ENCODE results near the gene TNIP1.

The TNIP1 gene

GRCh38 chr5:151038412-151038745 is 42.5 kb downstream of the TNIP1 start:
- DNase-seq = no peak

- DNase-seq = no peak
Observed at GRCh38 chr5:151037561-151038411, 43.0 kb downstream of the TNIP1 start.

GRCh38 chr5:151036556-151036955 is 44.3 kb downstream of the TNIP1 start:
- peak; percentile 48 for DNase-seq

- DNase-seq = no peak
Observed at GRCh38 chr5:151034422-151035379, 46.1 kb downstream of the TNIP1 start.

DNA sequence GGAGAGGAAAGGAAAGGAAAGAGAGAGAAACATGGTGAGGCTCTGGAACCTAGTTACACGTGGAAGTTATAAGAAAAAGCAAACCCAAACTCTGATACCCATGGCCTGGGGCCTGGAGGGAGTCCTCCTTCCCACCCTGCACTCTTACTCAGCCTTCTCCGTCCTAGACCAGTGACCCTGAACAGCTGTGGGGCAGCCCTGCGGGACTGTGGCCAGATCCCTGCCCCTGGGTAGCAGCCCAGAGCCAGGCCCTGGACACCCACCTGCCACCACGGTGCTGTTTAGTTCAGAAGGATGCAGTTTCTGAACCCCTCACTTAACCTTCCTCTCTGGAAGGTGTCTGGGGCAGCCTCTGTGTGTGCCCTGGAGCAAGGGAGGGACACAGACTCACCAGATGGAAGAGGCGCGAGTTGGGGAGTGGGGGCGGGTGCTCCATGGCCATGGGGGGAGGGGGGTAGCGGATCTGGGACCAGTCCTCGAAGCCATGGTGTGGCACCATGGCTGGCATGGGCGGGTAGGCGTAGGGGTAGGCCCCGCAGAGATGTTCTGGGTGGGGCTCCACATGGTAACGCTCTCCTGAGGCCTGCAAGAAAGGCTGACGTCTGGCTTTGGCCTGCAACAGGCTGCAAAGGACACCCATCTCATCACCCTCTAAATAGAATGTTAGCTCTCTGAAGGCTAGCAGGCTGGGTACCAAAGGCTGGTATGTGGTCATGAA is 47.5 kb downstream of the TNIP1 start:
- DNase-seq = no peak

- DNase-seq = no peak
Observed at GRCh38 chr5:151031554-151031953, 49.3 kb downstream of the TNIP1 start.

DNA sequence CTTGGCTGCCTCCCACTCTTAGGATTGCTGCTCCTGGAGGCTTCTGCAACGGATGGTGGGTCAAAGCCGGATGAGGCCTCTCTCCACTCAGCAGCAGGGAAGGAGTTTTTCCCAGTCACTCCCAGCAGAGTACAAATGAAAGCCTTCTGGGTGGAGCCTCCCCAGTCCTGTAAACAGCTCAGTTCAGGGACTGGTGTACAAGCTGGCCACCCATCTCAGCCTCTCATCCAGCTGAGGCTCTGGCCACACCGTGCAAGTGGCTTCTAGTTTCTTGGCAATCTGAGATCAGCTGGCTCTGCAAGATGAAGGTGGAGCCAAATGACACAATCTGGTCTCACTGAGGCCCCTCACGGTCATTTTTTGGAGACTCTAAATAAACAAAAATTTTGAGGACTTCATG is 50.5 kb downstream of the TNIP1 start:
- DNase-seq = no peak

- DNase-seq = no peak
Observed at GRCh38 chr5:151030056-151030336, 50.8 kb downstream of the TNIP1 start.

GRCh38 chr5:151029179-151030055 is 51.4 kb downstream of the TNIP1 start:
- DNase-seq = no peak

GRCh38 chr5:151028717-151029116 is 52.1 kb downstream of the TNIP1 start:
- no peak for DNase-seq

DNA sequence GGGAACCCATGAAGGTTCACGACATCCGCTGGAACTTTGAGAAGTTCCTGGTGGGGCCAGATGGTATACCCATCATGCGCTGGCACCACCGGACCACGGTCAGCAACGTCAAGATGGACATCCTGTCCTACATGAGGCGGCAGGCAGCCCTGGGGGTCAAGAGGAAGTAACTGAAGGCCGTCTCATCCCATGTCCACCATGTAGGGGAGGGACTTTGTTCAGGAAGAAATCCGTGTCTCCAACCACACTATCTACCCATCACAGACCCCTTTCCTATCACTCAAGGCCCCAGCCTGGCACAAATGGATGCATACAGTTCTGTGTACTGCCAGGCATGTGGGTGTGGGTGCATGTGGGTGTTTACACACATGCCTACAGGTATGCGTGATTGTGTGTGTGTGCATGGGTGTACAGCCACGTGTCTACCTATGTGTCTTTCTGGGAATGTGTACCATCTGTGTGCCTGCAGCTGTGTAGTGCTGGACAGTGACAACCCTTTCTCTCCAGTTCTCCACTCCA is 52.8 kb downstream of the TNIP1 start:
- DNase-seq = no peak

DNA sequence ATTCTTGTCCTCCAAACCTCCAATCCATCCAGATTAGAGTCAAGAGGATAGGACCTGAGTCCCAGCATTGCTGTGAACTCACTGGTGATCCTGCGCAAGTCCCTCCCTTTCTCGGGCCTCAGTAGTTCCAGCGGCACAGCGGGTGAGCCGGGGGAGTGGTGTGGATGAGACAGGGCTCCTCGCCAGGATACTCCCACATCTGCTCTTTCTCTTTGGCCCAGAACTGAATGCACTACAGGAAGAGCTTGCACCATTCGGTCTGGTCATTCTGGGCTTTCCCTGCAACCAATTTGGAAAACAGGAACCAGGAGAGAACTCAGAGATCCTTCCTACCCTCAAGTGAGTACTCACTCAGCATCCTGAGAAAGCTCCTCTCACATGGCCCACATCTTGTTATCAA is 54.2 kb downstream of the TNIP1 start:
- DNase-seq = no peak

DNA sequence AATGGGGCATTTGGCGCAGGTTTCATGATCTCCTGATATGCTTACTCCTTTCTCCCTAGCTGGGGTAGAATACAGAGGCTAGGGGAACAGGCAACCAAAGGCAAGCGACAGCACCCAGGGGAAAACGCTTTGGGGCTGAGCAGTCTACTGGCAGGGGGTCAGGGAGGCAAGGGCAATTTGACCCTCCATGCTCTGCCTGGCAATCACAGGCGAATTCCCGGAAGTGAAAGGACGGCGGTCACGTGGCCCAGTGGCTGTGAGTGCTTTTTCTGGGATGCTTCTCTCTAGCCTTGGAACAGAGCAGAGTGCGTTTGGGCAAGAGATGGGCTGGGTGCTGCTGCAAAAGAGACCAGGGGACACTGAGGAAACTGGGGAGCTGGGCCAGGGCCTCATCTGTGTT is 54.7 kb downstream of the TNIP1 start:
- DNase-seq = no peak

DNA sequence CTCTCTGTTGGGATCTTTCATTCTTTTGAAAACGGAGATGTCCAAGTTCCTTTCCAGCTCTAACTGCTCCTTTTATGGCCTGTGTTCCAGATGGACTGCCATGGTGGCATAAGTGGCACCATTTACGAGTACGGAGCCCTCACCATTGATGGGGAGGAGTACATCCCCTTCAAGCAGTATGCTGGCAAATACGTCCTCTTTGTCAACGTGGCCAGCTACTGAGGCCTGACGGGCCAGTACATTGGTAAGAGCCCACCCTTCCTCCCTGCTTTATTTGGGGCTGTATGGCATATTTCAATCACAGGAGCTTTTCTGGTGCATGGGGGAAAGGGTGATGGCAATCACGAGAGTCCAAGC is 55.6 kb downstream of the TNIP1 start:
- no peak for DNase-seq

DNA sequence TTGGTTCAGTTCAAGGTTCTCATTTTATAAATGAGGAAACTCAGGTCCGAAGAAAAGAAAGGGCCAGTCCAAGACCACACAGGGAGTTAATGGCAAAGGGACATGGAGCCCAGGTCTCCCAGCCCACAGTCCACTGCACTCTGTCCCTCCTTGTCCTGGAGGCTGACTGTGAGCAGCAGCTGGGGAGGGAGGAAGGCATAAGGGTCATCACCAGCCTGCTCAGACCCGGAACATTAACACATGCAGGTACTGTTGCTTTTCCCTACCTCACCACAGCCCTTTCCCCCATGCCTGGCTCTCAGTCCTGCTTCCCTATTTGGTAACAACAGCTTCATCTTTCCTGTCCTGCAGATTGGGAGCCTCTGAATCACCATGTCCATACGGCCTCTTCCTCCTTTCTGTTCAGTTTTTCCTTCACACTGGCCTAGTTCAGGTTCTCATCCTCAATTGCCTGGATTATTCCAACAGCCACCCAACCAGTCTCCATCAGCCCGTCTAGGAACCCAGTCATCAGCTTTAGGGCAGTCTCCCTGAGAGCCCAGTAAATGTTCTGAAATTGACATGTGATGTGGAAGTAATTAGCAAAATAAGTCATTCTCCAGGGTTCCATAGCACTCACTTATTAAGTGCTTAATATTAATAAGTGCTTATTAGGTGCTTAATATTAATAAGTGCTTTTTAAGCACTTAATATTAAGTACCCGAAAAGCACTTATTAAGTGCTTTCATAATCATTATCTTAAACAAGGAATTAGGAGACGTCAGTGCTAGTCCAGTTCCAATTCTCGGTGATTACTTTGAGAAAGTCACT is 56.2 kb downstream of the TNIP1 start:
- no peak for DNase-seq

- DNase-seq = no peak
Observed at GRCh38 chr5:151023651-151024050, 57.2 kb downstream of the TNIP1 start.

GRCh38 chr5:151023047-151023615 is 57.7 kb downstream of the TNIP1 start:
- DNase-seq = no peak

DNA sequence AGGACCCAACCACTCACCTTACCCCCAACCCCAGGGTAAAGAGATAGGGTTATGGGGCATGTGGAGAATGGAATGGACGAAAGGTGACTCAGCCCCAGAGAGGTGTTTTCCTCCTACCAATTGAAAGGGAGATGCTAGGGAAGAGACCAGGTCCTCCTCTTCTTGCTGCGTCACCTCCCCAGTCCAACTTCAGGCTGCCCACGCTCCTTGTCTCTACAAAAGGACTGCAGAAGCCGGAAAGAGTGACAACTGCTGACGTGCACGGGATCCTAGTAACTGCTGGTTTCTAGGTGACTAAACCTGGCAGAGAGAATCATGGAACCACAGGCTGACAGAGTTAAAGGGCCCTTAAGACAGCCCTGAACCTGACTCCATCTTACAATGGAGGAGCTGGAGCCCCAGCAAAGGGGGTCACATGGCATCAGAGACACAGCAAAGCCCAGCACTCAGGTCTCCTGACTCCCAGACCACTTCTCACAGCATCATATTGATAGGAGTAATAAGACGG is 58.3 kb downstream of the TNIP1 start:
- no peak for DNase-seq

DNA sequence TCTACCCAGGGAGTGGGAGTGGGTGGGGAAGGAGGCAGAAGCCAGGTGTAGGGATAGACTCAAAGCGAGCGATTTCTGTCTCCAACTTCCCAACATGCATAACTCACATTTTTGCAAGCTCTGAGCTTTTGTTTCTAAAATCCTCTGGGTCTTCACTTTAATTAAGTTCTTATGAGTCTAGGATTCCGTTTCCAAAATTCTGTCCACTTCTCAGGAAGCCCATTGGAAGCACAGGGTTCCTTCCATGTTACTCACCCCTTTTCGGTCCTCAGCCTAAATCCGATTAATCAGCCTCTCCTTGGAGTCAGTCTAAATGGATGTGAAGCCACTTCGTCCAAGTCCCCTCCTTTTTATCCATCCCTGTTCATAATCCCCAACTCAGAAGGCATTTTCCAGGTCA is 59.1 kb downstream of the TNIP1 start:
- no peak for DNase-seq

DNA sequence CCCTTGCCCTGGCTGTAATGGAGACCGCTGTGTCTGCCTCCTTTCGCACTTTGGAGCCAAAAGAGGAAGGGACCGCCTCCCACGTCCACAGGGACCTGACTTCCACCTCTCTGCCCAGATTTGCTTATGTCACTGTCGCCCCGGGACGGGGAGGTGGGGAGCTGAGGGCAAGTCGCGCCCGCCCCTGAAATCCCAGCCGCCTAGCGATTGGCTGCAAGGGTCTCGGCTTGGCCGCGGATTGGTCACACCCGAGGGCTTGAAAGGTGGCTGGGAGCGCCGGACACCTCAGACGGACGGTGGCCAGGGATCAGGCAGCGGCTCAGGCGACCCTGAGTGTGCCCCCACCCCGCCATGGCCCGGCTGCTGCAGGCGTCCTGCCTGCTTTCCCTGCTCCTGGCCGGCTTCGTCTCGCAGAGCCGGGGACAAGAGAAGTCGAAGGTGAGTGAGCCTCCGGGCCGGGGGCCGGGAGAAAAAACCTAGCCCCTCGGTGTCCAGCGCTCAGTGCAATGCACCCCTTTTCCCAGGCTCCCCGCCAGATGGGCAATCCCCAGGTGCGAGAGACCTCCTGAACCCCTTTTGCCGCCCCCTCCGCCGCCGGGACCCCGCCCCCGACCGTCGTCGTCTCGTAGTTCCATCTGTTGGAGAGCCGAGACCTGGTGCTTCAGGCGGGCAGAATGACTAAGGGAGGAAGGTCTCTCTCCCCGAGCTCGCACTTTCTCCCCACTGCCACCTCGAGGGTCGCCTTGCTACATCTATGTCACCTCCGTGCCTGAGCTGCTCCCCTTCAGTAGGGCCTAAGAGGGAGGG is 60.3 kb downstream of the TNIP1 start, which contains the start of gene GPX3:
TSS of gene GPX3 (plus strand) at position 288 of the 807 bp plus-strand sequence. CDS start at position 352, 64 bp downstream.
- DNase-seq = peak; percentile 51

Data from NCI-H1105 treated with DMSO at 0.1 percent for 48 hours (cell line).